SK-N-DZ (cell line): ENCODE results near the gene VENTX.
A peak's percentile ranks its signal among the peaks of the same experiment; 100 is the strongest.
"Not testable (repeated sequence)": the region's sequence is repeated elsewhere in the genome, so short reads cannot be mapped to it uniquely, and the experiment has no call there.

Experiments used
- DNase-seq: peaks from one replicate; pipeline ENCODE4 v3.0.0-alpha.2; 2015; ENCODE audit warnings: low spot score

VENTX gene

GRCh38 chr10:133254421-133255120, 16.9 kb downstream of the VENTX start:
- no peak for DNase-seq

- no peak for DNase-seq
Observed at GRCh38 chr10:133255323-133255722, 17.7 kb downstream of the VENTX start.

- peak; percentile 54 for DNase-seq
Observed at GRCh38 chr10:133257489-133258065, 19.9 kb downstream of the VENTX start.

DNA sequence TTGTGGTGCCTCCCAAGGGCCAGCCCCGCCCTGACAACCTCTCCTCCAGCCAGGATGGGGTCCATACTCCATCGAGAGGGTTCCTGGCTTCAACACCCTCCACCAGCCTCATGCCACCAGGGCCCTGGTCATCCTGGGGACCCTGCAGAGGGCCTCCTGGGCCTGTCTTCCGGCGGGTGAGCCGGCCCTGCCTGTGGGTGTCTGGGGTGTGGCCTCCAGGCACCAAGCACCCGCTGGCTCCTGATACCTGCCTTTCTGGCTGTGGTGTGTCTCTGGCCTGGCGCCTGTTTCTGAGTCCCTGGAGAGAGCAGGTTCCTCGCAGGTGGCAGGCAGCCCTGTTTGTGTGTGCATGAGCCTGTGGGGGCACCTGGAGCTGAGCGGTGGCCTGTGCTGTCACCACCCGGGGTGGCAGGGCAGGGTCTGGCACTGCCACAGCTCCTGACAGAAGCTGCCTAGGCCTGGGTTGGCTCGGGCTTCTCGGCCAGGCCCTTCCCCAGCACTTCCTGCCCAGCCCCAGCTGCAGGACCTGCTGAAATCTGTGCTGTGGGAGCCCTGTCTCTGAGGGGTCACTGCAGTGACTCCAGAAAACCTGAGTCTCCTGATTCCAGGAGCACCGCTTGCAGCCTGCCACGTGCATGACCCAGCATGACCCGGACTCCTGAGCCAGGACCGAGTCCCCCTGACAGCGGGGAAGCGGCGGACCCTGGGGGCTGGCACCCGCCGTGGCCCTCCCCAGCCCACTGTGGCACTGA, 20.6 kb downstream of the VENTX start:
- no peak for DNase-seq

DNA sequence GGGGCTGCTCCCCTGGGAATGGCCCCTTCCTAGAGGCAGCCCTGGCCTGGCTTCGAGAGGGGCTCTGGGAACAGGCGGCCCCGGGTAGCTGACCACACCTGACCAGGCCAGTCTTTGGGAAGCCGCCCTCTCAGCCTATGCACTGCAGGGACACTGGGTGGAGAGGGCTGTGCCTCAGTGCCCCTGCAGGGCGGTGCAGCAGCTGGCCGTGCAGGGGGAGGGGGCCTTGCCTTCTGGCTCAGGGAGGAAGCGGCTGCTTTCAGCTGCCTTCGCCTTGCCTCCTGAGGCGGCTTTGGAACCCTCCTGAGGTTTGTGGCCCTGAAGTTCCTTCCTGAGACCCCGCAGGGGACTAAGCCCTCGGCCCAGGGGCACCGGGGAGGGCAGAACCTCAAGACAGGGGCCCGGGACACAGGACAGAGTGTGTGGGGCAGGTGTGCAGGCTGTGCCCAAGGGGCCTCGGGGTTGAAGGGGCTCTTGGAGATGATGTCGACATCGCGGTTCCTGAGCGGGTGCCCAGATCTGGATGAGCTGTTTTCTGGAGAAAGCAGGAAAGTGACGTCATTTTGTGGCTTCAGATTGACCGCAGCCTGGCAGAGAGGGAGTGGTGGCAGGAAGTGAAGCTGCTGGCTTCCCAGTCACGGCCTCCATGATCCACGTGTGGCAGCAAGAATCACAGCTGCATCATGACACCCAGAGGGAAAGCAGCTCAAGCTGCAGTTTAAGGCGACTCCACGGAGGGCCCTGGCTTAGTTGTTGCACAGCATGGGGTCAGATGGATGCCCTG, 21.4 kb downstream of the VENTX start:
- no peak for DNase-seq

- DNase-seq: no peak
Observed at GRCh38 chr10:133259602-133259989, 21.9 kb downstream of the VENTX start.

GRCh38 chr10:133260895-133261725, 23.5 kb downstream of the VENTX start:
- DNase-seq: peak; percentile 39

DNA sequence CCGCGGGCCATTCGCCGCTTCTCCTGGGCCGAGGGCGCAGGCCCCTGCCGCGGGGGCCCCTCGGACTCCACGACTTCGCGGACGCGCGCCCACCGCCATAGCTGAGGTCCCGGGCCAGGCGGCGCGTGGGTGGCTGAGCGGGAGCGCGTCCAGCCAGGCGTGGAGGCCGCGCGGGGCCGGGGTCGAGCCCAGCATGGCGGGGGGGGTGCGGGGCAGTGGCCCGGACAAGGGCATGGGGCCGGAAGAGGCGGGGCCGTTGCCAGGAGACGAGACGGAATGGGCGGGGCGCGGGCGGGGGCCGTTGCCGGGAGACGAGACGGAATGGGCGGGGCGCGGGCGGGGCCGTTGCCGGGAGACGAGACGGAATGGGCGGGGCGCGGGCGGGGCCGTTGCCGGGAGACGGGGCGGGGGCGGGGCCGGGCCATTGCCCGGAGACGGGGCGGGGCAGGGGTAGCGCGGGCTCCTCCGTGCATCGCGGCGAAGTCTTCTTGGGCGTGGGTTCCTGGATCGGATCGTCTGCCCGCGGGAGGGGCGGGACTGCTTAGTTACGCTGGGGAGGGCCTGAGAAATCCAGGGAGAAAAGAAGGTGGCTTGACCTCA, 24.2 kb downstream of the VENTX start:
- peak; percentile 56 for DNase-seq

GRCh38 chr10:133262696-133263095, 25.0 kb downstream of the VENTX start:
- no peak for DNase-seq

DNA sequence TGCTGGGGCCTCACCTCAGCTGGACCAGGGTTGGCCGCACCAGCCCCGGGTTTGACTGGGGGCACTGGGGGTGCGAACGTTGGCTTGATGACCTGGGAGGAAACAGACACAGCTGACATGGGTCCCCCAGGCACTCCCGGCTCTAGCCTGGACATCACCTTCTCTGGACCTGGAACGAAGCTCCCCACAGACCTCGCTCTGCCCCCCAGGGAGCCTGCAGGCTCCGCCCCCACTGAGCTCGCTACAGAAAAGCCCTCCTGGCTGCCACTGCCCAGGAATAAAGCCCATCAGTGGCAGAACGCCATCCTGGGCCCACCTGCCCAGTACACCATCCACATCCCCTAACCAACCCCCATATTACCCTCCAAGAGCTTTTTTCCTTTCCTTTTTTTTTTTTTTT, 26.0 kb downstream of the VENTX start:
- no peak for DNase-seq

- no peak for DNase-seq
Observed at GRCh38 chr10:133264461-133264860, 26.8 kb downstream of the VENTX start.

- not testable (repeated sequence) for DNase-seq
Observed at GRCh38 chr10:133265052-133265451, 27.4 kb downstream of the VENTX start.

GRCh38 chr10:133266056-133266795, 28.6 kb downstream of the VENTX start:
- DNase-seq: no peak

GRCh38 chr10:133267293-133267692, 29.6 kb downstream of the VENTX start:
- DNase-seq: no peak

- DNase-seq: no peak
Observed at GRCh38 chr10:133267829-133268228, 30.2 kb downstream of the VENTX start.

DNA sequence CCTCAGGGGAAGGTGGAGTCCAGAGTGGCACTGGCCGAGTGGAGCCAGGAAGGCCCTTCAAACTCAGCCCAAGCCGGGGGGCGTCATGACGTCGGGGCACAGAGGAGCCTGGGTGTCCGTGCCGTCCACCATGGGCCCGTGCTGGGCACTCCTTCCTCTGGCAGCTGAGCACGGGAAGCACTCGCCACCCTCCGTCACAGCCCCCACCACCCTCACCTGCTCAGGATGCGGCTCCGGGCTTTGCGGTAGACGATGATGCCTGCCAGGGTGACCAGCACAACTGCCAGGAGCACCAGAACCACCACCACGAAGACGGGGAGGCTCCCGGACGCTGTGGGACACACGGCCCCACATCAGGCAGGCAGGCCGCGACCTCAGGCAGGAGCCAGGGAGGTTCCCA, 30.9 kb downstream of the VENTX start:
- no peak for DNase-seq

GRCh38 chr10:133269367-133269766, 31.7 kb downstream of the VENTX start:
- DNase-seq: no peak

DNA sequence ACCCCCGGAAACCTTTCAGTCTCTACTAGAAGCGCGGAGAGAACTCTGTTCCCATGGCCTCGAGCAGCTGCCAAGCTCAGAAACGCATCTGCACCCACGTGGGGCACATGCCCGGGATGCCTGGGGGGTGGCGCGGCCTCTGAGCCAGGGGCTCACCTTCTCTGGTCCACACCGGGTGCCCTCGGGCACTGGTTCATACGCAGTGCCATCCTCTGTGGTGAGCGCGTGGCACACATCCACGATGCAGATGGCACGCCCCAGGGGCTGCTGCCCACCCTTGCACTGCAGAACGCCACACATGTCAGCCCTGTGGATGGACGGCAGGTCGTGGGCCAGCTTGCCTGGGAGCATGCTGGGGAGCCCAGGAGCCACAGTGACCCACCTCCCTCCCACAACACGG, 32.5 kb downstream of the VENTX start:
- no peak for DNase-seq

GRCh38 chr10:133270773-133271297, 33.2 kb downstream of the VENTX start:
- DNase-seq: no peak
